GM12801 (cell line): ENCODE results near the gene CNTN5.

Experiments
- TF ChIP-seq, protein P1 (sequence below): IDR thresholded peaks from one replicate; pipeline ENCODE4 v1.5.1; 2011; ENCODE audit warnings: control low read depth; ENCODE audit not compliant: insufficient read length; ENCODE audit errors: extremely low read depth

The CNTN5 gene

DNA sequence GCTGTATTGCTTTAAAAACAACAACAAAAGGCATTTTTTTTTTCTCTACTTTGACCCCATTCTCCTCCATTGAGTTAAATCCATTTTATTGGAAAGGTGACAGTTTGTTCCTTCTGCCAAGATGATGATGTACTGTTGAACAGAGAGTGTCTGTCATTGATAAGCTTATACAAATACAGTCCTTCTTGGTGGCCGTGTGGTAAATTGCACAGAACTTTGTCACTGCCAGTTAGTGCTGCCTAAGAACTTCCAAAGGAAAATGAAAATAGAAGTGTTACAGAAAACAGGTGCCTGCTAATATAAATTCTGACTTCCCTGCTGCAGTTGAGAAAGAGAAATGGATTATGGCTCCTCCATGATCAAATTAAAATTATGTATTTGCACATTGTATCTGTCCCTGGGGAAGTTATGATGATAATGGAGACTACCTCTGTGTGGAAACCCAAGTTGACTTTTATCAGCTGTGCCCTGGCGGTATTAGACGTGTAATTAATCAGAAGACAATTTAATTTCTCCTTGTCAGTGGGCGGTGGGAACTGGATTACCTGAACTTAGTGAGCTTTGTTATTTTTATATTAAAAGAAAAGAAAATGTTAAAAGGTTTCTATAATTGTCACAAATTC lies 546.7 kb downstream of the CNTN5 start:
- TF ChIP-seq, protein P1, sequence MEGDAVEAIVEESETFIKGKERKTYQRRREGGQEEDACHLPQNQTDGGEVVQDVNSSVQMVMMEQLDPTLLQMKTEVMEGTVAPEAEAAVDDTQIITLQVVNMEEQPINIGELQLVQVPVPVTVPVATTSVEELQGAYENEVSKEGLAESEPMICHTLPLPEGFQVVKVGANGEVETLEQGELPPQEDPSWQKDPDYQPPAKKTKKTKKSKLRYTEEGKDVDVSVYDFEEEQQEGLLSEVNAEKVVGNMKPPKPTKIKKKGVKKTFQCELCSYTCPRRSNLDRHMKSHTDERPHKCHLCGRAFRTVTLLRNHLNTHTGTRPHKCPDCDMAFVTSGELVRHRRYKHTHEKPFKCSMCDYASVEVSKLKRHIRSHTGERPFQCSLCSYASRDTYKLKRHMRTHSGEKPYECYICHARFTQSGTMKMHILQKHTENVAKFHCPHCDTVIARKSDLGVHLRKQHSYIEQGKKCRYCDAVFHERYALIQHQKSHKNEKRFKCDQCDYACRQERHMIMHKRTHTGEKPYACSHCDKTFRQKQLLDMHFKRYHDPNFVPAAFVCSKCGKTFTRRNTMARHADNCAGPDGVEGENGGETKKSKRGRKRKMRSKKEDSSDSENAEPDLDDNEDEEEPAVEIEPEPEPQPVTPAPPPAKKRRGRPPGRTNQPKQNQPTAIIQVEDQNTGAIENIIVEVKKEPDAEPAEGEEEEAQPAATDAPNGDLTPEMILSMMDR, result no peak

DNA sequence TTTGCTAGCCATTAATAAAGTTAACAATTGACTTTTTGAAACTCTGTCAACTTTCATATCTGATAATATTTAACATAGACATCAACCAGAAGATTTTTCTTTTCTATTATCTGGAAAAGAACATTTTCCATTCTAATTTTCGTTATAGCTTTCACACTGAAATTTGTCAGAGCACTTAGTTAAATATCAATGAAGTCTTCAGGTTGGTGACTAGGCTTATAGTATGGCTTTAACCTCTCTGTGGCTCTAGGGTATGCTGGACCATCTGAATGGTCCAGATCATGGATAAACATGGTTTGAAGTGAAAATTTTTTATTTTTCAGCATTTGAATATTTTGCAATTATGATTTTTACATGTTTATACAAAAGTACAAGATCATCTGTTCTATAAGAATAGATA lies 548.1 kb downstream of the CNTN5 start:
- TF ChIP-seq, protein P1, result no peak

DNA sequence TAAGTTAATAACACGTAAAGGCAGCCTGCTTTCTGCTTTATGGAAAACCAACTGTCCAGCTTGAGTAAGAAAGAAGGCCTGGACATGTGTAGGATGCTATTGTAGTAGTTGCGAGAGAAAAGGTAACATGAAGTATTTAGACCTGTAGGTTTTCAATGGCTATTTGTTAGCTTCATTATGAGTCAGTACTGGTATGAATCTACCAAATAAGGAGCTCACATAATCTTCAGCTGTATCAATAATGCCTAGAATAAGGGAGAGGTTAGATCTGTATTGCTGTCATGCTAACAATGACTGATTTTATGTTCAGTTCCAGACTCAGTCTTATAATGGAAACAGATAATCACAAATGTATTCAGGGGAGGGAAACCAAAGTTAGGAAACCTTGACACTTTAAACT lies 550.3 kb downstream of the CNTN5 start:
- TF ChIP-seq, protein P1, result no peak

DNA sequence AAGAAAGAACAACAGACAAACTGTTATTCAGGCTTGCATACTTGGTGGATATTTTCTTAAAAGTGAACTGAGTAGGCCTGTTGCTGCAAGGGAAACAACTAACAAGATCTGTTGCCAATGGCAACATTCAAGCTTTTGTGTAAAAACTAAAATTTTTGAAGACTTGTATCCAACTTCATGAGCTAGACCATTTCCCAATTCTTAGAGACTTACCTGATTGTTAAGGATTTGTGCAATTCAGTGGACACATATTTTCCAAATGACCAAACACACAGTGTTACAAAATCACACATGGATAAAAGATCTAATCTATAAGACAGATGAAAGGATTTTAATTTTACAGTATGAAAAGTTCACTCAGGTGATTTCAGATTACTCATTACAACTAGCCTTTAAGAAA lies 564.1 kb downstream of the CNTN5 start:
- TF ChIP-seq, protein P1, result no peak

DNA sequence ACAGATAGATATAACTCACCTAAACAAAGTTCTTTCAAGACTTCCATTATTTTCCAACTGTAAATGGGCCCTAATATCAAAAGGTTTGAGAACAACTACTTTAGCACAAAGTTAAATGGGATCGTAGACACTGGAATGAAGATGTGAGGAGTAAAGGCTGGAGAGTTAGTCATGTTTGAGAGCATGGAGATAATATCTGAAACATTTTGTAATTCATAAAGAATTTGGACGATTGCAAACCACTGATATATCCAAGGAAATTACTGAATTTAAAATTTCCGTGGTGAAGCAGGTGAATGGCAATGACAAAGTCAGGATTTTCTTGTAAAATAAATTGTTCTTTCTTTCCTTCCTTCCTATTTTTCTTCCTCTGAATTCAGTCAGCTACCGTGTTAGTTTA lies 564.9 kb downstream of the CNTN5 start:
- TF ChIP-seq, protein P1, result no peak

DNA sequence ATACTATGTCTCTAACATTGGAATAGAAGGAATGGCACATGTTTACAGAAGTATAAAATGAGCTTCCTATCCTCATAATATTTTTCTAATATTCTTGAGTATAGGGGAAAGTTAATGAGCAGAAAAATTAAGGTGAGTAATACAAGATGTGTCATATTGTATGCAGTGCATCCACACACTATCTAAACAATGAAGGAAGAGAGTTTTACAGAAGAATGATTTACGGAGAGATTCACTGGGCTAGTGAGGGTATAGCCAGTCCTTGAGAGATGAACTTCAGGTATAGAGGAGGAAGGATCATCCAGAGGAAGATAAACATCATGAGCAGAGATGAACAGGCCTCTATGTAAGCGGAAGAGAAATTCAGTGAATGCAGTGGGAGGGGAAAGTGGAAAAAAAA lies 569.0 kb downstream of the CNTN5 start:
- TF ChIP-seq, protein P1, result no peak

DNA sequence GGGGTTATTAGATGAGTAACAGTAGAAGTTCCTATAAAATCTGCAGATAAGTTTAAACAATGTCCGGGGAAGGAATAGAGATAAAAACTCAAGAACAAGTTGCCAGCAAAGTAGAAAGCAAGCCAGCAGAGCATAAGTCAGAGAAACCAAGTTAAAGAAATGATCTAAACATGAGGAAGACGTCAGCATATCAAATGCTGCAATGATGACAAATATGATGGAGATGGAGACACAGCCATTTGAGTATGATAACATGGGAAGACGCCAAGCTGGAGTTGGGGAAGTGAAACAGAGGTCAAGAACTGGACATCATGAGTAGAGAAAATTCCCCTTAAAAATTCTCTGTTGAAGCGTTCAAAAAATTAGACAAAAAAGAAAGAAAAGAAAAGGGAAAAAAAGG lies 571.5 kb downstream of the CNTN5 start:
- TF ChIP-seq, protein P1, result no peak

DNA sequence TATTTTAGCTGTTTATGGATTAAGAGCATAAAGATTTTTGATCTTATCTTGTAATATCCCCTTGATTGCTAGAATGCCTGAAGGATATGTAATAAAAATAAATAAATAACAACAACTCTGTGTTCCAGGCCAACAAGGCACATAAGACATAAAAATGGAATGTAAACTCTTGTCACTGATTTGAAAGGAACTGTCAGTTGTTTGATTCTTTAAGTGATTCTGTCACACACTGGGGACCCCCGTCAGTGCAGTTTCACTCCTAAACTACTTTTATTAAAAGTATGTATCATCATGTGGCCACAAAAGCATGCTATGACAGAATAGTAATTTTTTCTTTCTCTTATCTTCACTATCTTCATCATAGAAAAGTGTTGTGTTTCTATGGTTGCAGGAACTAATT lies 572.4 kb downstream of the CNTN5 start:
- TF ChIP-seq, protein P1, result no peak
